ENCODE results near the gene FNDC5. TPM values are rescaled to one million over a fixed set of nuclear protein-coding genes. Genes with fewer than 3 reads are reported as not detected.

The FNDC5 gene
- total RNA-seq, 1 donor from 2014 or later = 2.0 TPM

DNA sequence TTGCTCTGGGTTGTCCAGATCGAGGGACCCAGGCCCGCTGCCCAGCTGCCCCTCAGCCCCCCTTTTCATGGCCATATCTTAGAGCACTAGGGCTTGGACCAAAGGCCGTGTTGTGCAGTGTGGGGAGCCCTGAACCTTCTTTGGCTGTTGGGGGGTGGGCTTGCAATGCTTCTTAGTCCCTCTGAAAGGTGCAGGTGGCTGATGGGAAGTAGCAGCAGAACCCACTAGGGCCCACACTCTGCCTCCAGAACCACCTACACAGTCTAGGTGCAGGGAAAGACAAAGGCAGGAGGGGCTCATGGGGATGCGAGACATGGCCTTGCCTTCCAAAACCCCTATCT is 13.3 kb upstream of the FNDC5 start:
- H3K27me3 Mint-ChIP-seq (ENCODE audit: unreplicated experiment) = peaks cover 24% of the 10 kb centered on the region
- peaks cover 6% of the 10 kb centered on the region for H3K4me1 Mint-ChIP-seq (ENCODE audit: unreplicated experiment)
- DNase-seq (ENCODE audit: extremely low spot score, unreplicated experiment) = no peak
- H3K27ac Mint-ChIP-seq (ENCODE audit: unreplicated experiment) = no peak overlapping the region
- H3K9me3 Mint-ChIP-seq (ENCODE audit: unreplicated experiment) = no peaks in the 10 kb centered on the region
- H3K4me3 Mint-ChIP-seq (ENCODE audit: unreplicated experiment) = no peak overlapping the region
- TF ChIP-seq, protein P1, sequence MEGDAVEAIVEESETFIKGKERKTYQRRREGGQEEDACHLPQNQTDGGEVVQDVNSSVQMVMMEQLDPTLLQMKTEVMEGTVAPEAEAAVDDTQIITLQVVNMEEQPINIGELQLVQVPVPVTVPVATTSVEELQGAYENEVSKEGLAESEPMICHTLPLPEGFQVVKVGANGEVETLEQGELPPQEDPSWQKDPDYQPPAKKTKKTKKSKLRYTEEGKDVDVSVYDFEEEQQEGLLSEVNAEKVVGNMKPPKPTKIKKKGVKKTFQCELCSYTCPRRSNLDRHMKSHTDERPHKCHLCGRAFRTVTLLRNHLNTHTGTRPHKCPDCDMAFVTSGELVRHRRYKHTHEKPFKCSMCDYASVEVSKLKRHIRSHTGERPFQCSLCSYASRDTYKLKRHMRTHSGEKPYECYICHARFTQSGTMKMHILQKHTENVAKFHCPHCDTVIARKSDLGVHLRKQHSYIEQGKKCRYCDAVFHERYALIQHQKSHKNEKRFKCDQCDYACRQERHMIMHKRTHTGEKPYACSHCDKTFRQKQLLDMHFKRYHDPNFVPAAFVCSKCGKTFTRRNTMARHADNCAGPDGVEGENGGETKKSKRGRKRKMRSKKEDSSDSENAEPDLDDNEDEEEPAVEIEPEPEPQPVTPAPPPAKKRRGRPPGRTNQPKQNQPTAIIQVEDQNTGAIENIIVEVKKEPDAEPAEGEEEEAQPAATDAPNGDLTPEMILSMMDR (IDR thresholded peaks at IDR 0.05) = no peak
- no peaks in the 10 kb centered on the region for H3K36me3 Mint-ChIP-seq (ENCODE audit: unreplicated experiment)

DNA sequence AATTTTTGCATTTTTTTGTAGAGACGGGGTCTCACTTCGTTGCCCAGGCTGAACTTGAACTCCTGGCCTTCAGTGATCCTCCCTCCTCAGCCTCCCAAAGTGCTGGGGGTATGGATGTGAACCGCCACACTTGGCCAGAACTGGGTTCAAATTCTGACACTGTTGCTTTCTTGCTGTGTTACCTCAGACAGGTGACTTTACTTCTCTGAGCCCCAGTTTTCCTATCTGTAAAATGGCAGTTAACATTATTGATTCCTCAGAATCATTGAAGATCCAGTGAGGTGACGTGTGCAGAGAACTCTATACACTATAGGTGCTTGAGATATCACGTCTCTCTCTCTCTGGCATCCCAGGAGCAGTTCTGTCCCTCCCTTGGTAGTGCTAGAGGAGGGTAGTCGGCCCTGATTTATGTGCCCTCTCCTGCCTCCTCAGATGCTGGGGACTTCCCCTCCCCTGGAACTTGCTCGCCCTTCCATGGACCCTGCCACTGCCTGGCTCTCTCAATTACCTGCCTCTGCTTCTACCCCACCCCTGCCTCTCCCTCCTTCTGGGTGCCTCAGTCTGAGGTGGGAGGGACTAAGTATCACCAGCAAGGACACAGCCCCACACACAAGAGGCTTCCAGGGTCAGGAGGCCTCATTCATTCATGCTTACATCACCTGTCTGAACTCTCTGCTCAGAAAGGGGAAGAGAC is 12.8 kb upstream of the FNDC5 start:
- no peak overlapping the region for H3K27ac Mint-ChIP-seq (ENCODE audit: unreplicated experiment)
- TF ChIP-seq, protein P1 (IDR thresholded peaks at IDR 0.05) = no peak
- H3K27me3 Mint-ChIP-seq (ENCODE audit: unreplicated experiment) = peaks cover 22% of the 10 kb centered on the region
- H3K4me1 Mint-ChIP-seq (ENCODE audit: unreplicated experiment) = peaks cover 6% of the 10 kb centered on the region
- no peaks in the 10 kb centered on the region for H3K36me3 Mint-ChIP-seq (ENCODE audit: unreplicated experiment)
- no peak for DNase-seq (ENCODE audit: extremely low spot score, unreplicated experiment)
- H3K9me3 Mint-ChIP-seq (ENCODE audit: unreplicated experiment) = no peaks in the 10 kb centered on the region
- no peak overlapping the region for H3K4me3 Mint-ChIP-seq (ENCODE audit: unreplicated experiment)

DNA sequence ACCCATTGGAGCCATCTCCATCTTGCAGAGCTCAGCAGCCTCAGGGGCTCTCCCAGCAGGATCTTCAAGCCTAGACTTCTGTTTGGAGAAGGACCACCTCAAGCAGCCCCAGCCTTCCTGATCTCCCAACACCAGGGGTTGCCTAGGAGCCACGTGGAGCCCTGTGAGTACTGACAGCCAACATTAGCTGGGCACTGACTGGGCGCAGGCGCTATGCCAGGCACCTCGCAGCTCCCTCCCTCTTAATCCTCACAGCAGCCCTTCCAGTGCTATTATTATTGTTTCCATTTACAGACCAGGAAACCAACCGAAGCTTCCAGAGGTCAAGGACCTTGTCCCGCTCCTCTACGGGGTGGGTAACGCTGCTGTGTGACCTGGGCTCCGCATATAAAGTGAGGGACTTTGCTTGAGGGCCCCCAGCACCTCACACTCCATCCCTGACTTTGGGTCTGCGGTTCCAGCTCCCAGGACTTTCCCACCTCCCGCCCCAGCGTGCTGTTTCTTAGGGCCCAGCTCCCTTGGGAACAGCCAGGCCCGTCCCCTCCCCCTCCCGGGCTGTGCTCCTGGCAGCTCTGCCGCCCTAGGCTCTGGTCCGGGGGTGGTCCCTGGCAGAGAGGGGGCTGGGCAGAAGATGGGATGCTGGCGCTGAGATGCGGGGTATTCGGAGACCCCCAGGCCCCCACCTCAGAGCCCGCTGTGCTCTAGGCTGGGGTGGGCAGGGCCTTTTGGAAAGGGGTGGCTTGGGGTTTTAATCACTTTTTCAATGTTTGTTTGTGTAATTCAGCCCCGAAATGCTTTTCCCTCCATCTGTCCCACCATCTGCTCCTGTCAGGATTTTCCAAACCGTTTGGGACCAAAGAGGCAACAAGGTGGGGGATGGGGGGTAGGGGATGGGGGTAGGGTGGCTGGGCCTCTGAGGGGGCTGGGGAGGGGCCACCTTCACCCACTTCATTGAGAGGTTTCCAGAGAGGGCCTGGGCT is 11.4 kb upstream of the FNDC5 start:
- no peak for DNase-seq (ENCODE audit: extremely low spot score, unreplicated experiment)
- Mint-ChIP-seq H3K27me3 (ENCODE audit: unreplicated experiment) (peaks cover 23% of the 10 kb centered on the region), H3K36me3 (ENCODE audit: unreplicated experiment) (no peaks in the 10 kb centered on the region), H3K4me3 (ENCODE audit: unreplicated experiment) (no peak overlapping the region), H3K4me1 (ENCODE audit: unreplicated experiment) (peaks cover 6% of the 10 kb centered on the region), H3K9me3 (ENCODE audit: unreplicated experiment) (no peaks in the 10 kb centered on the region), H3K27ac (ENCODE audit: unreplicated experiment) (no peak overlapping the region)
- TF ChIP-seq, protein P1 (IDR thresholded peaks at IDR 0.05) = no peak

DNA sequence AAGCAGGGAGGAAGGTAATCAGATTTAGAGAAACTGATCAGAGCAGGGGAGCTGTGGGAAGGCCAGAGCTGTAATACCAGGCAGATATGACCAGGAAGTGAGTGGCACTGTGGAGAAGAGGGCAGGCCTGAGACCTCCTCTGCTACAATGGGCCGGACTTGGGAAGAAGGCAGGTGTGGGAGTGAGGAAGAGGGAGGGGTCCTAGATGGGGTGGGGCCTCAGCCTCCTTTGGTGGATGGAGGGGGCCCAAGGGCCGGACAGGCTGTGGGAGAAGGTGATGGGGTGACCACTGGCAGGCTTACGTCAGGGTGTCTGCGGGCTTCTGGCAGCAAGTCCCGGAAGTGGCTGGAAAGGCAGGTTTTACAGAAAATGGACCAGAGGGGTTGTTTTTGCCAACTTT is 10.6 kb upstream of the FNDC5 start:
- TF ChIP-seq, protein P1 (IDR thresholded peaks at IDR 0.05) = no peak
- Mint-ChIP-seq H3K36me3 (ENCODE audit: unreplicated experiment) (no peaks in the 10 kb centered on the region), H3K27me3 (ENCODE audit: unreplicated experiment) (peaks cover 22% of the 10 kb centered on the region), H3K9me3 (ENCODE audit: unreplicated experiment) (no peaks in the 10 kb centered on the region), H3K27ac (ENCODE audit: unreplicated experiment) (no peak overlapping the region), H3K4me3 (ENCODE audit: unreplicated experiment) (no peak overlapping the region), H3K4me1 (ENCODE audit: unreplicated experiment) (peaks cover 6% of the 10 kb centered on the region)
- no peak for DNase-seq (ENCODE audit: extremely low spot score, unreplicated experiment)

DNA sequence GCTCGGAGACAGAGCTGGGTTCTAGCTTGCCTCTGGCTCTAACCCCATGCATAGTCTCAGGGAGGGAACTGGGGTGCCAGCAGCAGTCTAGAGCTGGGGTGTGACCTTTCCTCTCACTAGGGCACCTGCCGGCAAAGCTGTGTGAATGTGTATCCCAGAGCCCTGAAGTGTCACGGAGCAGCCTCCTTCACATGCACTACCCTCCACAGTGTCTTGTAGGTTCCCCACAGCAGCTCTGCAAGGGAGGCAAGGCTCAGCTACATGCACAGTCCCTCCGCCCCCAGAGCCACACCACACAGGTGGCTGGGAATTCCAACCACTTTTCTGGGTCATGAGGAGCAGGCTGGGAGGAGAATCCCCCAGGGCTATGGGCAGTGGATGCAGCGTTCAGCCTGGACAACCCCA is 7.9 kb upstream of the FNDC5 start:
- H3K9me3 Mint-ChIP-seq (ENCODE audit: unreplicated experiment) = no peaks in the 10 kb centered on the region
- no peaks in the 10 kb centered on the region for H3K36me3 Mint-ChIP-seq (ENCODE audit: unreplicated experiment)
- TF ChIP-seq, protein P1 (IDR thresholded peaks at IDR 0.05) = no peak
- DNase-seq (ENCODE audit: extremely low spot score, unreplicated experiment) = no peak
- H3K27me3 Mint-ChIP-seq (ENCODE audit: unreplicated experiment) = peaks cover 22% of the 10 kb centered on the region
- no peak overlapping the region for H3K4me3 Mint-ChIP-seq (ENCODE audit: unreplicated experiment)
- peaks cover 11% of the 10 kb centered on the region for H3K4me1 Mint-ChIP-seq (ENCODE audit: unreplicated experiment)
- H3K27ac Mint-ChIP-seq (ENCODE audit: unreplicated experiment) = no peak overlapping the region

Data from osteocyte (in vitro differentiated cells).